Smooth muscle cell (in vitro differentiated cells): ENCODE results near the gene RTKN2. TPM values are rescaled to one million over a fixed set of nuclear protein-coding genes. Genes with fewer than 3 reads are reported as not detected.
A peak's percentile ranks its signal among the peaks of the same experiment; 100 is the strongest.

ENCODE experiments used
- DNase-seq: peaks from one replicate; lab custom pipeline; 2025; ENCODE audit not compliant: unreplicated experiment; lab: John Stamatoyannopoulos, UW
- H2AFZ ChIP-seq: fragments of 200-600 bp; sonication (generic); 2 replicates; pipeline ENCODE4 v1.6.0; 2016; ENCODE audit warnings: antibody characterized with exemption, low read depth, mild to moderate bottlenecking
- H3F3A ChIP-seq: fragments of 200-600 bp; sonication (generic); 2 replicates; pipeline ENCODE4 v1.6.0; 2017; ENCODE audit warnings: antibody characterized with exemption, low read depth
- H3K27ac ChIP-seq: fragments of 200-600 bp; sonication (generic); 2 replicates; pipeline ENCODE4 v1.5.1; 2016; ENCODE audit warnings: low read depth, mild to moderate bottlenecking
- H3K27me3 ChIP-seq: fragments of 200-600 bp; sonication (generic); 2 replicates; pipeline ENCODE4 v1.6.1; 2016; ENCODE audit warnings: low read depth, mild to moderate bottlenecking
- H3K36me3 ChIP-seq: fragments of 200-600 bp; sonication (generic); 2 replicates; pipeline ENCODE4 v1.5.1; 2016; ENCODE audit warnings: low read depth
- H3K4me1 ChIP-seq: fragments of 200-600 bp; sonication (generic); 2 replicates; pipeline ENCODE4 v1.5.1; 2016; ENCODE audit warnings: low read depth
- H3K4me2 ChIP-seq: fragments of 200-600 bp; sonication (generic); 2 replicates; pipeline ENCODE4 v1.6.0; 2016; ENCODE audit warnings: mild to moderate bottlenecking
- H3K4me3 ChIP-seq: fragments of 200-600 bp; sonication (generic); 2 replicates; pipeline ENCODE4 v1.5.1; 2016; ENCODE audit warnings: mild to moderate bottlenecking
- H3K79me2 ChIP-seq: fragments of 200-600 bp; sonication (generic); 2 replicates; pipeline ENCODE4 v1.6.0; 2016; ENCODE audit warnings: low read depth, mild to moderate bottlenecking
- H3K9ac ChIP-seq: fragments of 200-600 bp; sonication (generic); 2 replicates; pipeline ENCODE4 v1.6.0; 2016; ENCODE audit warnings: low read depth
- H3K9me3 ChIP-seq: fragments of 200-600 bp; sonication (generic); replicated peaks from 2 replicates; pipeline ENCODE4 v1.5.1; 2016; ENCODE audit warnings: low read depth
- H4K20me1 ChIP-seq: fragments of 200-600 bp; sonication (generic); 2 replicates; pipeline ENCODE4 v1.6.0; 2016; ENCODE audit warnings: low read depth
- WGBS: methylation state at CpG from one replicate; pipeline ENCODE4 v1.1.7; 2016; ENCODE audit warnings: low lambda C conversion rate; 5-methylcytosine and 5-hydroxymethylcytosine counted together
- polyA plus RNA-seq: library from polyadenylated mRNA; unstranded; fragments of >200 nt; fragmentation: Nextera tagmentation; extraction: Ambion mirVana; gene quantifications from 2 replicates; pipeline ENCODE4 v1.2.1, GENCODE V29; 2016
- total RNA-seq: library from RNA; depleted of rRNA; stranded (reverse); fragments of >200 nt; gene quantifications from 2 replicates; pipeline ENCODE4 v1.2.3, GENCODE V29; 2014
- TF ChIP-seq, protein P1 (sequence below): fragments of 200-600 bp; sonication (generic); IDR thresholded peaks from 2 replicates; pipeline ENCODE4 v1.5.1; 2017; ENCODE audit warnings: borderline replicate concordance, mild to moderate bottlenecking, antibody characterized with exemption; ENCODE audit not compliant: insufficient read depth, poor library complexity, severe bottlenecking

Gene RTKN2
- total and polyA plus RNA-seq, 2 experiments from 2014 or later = 1.6 to 4.9 TPM

DNA sequence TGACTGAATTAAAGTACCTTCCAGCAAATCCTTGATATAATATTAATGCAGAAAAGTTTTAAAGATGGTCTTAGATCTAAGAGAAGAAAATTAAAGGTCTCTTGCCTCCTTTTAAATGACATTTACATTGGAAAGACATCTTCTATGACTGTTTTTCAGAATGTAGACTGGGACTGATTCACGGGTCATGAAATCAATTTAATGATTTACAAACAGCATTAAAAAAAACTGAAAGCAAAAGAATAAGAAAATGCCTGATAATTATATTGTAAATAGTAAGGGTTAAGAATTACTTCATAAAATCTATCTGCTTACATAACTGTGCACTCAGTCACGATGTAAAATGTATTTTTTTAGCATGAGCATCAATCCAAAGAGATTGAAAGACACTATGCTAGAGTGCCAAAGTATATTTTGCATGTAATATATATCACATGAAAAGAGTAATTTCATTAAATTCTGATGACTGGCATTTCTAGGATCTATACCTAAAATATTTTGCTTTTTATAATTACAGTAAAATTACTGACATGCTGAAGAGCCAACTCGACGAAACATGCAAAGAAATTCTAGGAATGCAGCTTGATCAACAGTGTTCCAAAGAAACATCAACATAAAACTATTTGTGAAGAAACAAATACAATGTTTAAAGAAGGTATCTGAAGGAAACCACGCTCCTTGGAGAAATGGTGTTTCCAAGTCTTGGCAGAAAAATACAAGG is 35.1 kb downstream of the RTKN2 start:
- H3K4me3 ChIP-seq = no peak overlapping the region
- H3K4me1 ChIP-seq = no peaks in the 10 kb centered on the region
- H2AFZ ChIP-seq = peak overlapping the region; percentile 45
- TF ChIP-seq, protein P1, sequence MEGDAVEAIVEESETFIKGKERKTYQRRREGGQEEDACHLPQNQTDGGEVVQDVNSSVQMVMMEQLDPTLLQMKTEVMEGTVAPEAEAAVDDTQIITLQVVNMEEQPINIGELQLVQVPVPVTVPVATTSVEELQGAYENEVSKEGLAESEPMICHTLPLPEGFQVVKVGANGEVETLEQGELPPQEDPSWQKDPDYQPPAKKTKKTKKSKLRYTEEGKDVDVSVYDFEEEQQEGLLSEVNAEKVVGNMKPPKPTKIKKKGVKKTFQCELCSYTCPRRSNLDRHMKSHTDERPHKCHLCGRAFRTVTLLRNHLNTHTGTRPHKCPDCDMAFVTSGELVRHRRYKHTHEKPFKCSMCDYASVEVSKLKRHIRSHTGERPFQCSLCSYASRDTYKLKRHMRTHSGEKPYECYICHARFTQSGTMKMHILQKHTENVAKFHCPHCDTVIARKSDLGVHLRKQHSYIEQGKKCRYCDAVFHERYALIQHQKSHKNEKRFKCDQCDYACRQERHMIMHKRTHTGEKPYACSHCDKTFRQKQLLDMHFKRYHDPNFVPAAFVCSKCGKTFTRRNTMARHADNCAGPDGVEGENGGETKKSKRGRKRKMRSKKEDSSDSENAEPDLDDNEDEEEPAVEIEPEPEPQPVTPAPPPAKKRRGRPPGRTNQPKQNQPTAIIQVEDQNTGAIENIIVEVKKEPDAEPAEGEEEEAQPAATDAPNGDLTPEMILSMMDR = no peak
- H3K36me3 ChIP-seq = no peaks in the 10 kb centered on the region
- no peaks in the 10 kb centered on the region for H3K9me3 ChIP-seq
- H3K79me2 ChIP-seq = no peaks in the 10 kb centered on the region
- H3K4me2 ChIP-seq = peak overlapping the region; percentile 45
- no peak overlapping the region for H3K27ac ChIP-seq
- WGBS = 73% methylated on average over 5 of the region's 5 CpGs
- no peaks in the 10 kb centered on the region for H3K27me3 ChIP-seq
- no peaks in the 10 kb centered on the region for H4K20me1 ChIP-seq
- no peak overlapping the region for H3K9ac ChIP-seq
- no peak for DNase-seq
- H3F3A ChIP-seq = no peaks in the 10 kb centered on the region

DNA sequence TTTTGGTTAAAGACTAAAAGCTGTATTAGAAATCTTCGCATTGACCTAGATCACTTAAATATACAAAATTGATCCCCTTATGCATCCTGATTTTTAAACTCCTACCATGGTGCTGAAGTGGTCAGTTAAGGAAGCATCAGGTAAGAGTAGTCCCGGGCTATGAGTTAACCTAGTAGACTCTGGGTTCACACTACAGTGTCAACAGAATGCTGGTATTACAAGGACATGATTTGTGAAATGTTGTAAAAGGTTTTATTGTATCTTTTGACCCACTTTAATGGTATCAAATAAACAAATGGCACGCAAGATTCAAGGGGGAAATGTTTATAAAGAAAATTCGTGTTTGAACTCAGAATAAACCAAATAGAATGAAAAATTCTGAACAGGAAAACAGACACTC is 36.8 kb downstream of the RTKN2 start:
- WGBS = 95% methylated on average over 4 of the region's 4 CpGs
- H2AFZ ChIP-seq = no peak overlapping the region

DNA sequence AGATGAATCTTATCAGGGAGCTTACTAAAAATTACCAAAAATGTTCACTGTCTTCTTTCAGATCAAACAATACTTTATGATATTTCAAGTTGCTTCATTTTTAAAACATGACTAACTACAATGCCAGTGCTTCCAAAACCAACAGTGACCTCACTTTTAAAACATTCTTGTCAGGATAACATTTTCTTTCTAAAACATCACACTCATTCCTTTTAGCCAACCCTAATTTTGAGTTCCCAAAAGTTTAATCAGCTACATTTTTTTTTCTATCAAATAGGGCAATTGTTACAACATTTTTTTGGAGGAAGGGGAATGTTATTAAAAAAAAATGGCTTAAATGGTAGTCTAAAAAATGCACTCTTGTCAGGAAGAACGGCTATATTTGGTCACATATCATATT is 37.3 kb downstream of the RTKN2 start:
- Histone ChIP-seq H2AFZ (no peak overlapping the region), H3K27me3 (no peaks in the 10 kb centered on the region), H3K27ac (peak overlapping the region; percentile 29), H4K20me1 (no peaks in the 10 kb centered on the region), H3K4me3 (no peak overlapping the region), H3K9me3 (no peaks in the 10 kb centered on the region), H3K79me2 (no peaks in the 10 kb centered on the region), H3K4me2 (peak overlapping the region; percentile 30), H3K9ac (no peak overlapping the region), H3F3A (no peaks in the 10 kb centered on the region), H3K36me3 (no peaks in the 10 kb centered on the region), H3K4me1 (no peaks in the 10 kb centered on the region)
- 100% methylated on average over 1 of the region's 1 CpG for WGBS
- DNase-seq = no peak
- TF ChIP-seq, protein P1 = no peak

More for the DNA sequence above, 36.8 kb downstream of the RTKN2 start:
- Histone ChIP-seq H3K27ac (peak overlapping the region; percentile 29), H3K4me2 (peak overlapping the region; percentile 30), H3K36me3 (no peaks in the 10 kb centered on the region), H3K4me3 (no peak overlapping the region), H3K4me1 (no peaks in the 10 kb centered on the region), H3F3A (no peaks in the 10 kb centered on the region), H3K9me3 (no peaks in the 10 kb centered on the region), H4K20me1 (no peaks in the 10 kb centered on the region), H3K79me2 (no peaks in the 10 kb centered on the region), H3K9ac (no peak overlapping the region), H3K27me3 (no peaks in the 10 kb centered on the region)
- TF ChIP-seq, protein P1 = no peak
- no peak for DNase-seq
